SK-N-SH (cell line): ENCODE data around the gene OSBP2. TPM values are rescaled to one million over a fixed set of nuclear protein-coding genes. Genes with fewer than 3 reads are reported as not detected.

Experiments used
- CTCF ChIA-PET: fragments of 300-600, 350-600 bp; formaldehyde crosslinking; extraction: SDS; loops from one replicate; lab custom pipeline; 2021; lab: Yijun Ruan, JAX
- POLR2A ChIA-PET: fragments of 350-600 bp; sonication (Branson Sonifier 250); formaldehyde crosslinking; extraction: SDS; loops from one replicate; lab custom pipeline; 2020; ENCODE audit warnings: antibody characterized with exemption, inconsistent platforms; lab: Yijun Ruan, JAX
- DNase-seq: peaks from one replicate; pipeline ENCODE4 v3.0.0; 2012
- H2AFZ ChIP-seq: fragments of 200-600 bp; sonication (generic); 2 replicates; pipeline ENCODE4 v1.8.1; 2016; ENCODE audit warnings: antibody characterized with exemption, mild to moderate bottlenecking, low read depth
- H3F3A ChIP-seq: fragments of 200-600 bp; sonication (generic); replicated peaks from 2 replicates; pipeline ENCODE3; 2016; ENCODE audit warnings: antibody characterized with exemption, mild to moderate bottlenecking; ENCODE audit not compliant: insufficient read depth
- H3K27ac ChIP-seq, 2 experiments: fragments of 200-500 bp in 1 of 2; fragments of 200-600 bp in 1 of 2; sonication (Bioruptor generic) in 1 of 2; sonication (generic), shearing (Covaris generic) in 1 of 2; 2 replicates each; pipeline versions ENCODE4 v1.5.1 to v1.6.1; 2014 to 2016; ENCODE audit warnings: low read depth in 2 of 2, inconsistent platforms in 1 of 2, low read length in 1 of 2, mild to moderate bottlenecking in 1 of 2, mixed read lengths in 1 of 2
- H3K27me3 ChIP-seq: fragments of 200-600 bp; sonication (generic), shearing (Covaris generic); 2 replicates; pipeline ENCODE4 v1.6.1; 2016; ENCODE audit warnings: mixed run types; ENCODE audit not compliant: insufficient read depth
- H3K36me3 ChIP-seq, 2 experiments: fragments of 200-500 bp in 1 of 2; fragments of 200-600 bp in 1 of 2; sonication (Bioruptor generic) in 1 of 2; sonication (generic) in 1 of 2; replicated peaks in 1 of 2; 2 replicates each; pipeline versions ENCODE3 to v1.5.1; 2014 to 2016; ENCODE audit warnings: low read length in 1 of 2, mild to moderate bottlenecking in 1 of 2; ENCODE audit not compliant: insufficient read depth in 2 of 2, control insufficient read depth in 1 of 2
- H3K4me1 ChIP-seq, 2 experiments: fragments of 200-500 bp in 1 of 2; fragments of 200-600 bp in 1 of 2; sonication (Bioruptor generic) in 1 of 2; sonication (generic), shearing (Covaris generic) in 1 of 2; 2 replicates each; pipeline versions ENCODE4 v1.5.1 to v1.6.1; 2014 to 2016; ENCODE audit warnings: low read depth in 1 of 2, low read length in 1 of 2, mixed run types in 1 of 2; ENCODE audit not compliant: insufficient read depth in 2 of 2, control insufficient read depth in 1 of 2
- H3K4me2 ChIP-seq: fragments of 200-600 bp; sonication (generic), shearing (Covaris generic); 2 replicates; pipeline ENCODE4 v1.6.1; 2017; ENCODE audit warnings: mixed run types
- H3K4me3 ChIP-seq, 2 experiments: fragments of 200-500 bp in 1 of 2; fragments of 200-600 bp in 1 of 2; sonication (Bioruptor generic) in 1 of 2; sonication (generic), shearing (Covaris generic) in 1 of 2; 2 replicates each; pipeline versions ENCODE4 v1.5.1 to v1.8.1; 2014 to 2016; ENCODE audit warnings: low read depth in 2 of 2, inconsistent platforms in 1 of 2, low read length in 1 of 2, mild to moderate bottlenecking in 1 of 2, mixed read lengths in 1 of 2, moderate library complexity in 1 of 2
- H3K79me2 ChIP-seq: fragments of 200-600 bp; sonication (generic); 2 replicates; pipeline ENCODE4 v1.8.1; 2017; ENCODE audit warnings: mild to moderate bottlenecking; ENCODE audit not compliant: insufficient read depth
- H3K9ac ChIP-seq: fragments of 200-600 bp; sonication (generic); 2 replicates; pipeline ENCODE4 v1.6.1; 2017; ENCODE audit warnings: mixed run types
- H3K9me2 ChIP-seq: fragments of 200-600 bp; sonication (generic); 2 replicates; pipeline ENCODE4 v1.6.1; 2017; ENCODE audit warnings: mixed run types
- H3K9me3 ChIP-seq: fragments of 200-600 bp; sonication (generic); 2 replicates; pipeline ENCODE4 v1.6.1; 2017; ENCODE audit warnings: mixed run types, mild to moderate bottlenecking, moderate library complexity
- H4K20me1 ChIP-seq: fragments of 200-600 bp; sonication (generic); 2 replicates; pipeline ENCODE4 v1.6.1; 2017; ENCODE audit warnings: mild to moderate bottlenecking, mixed run types; ENCODE audit not compliant: insufficient read depth
- ELF1 ChIP-seq: IDR thresholded peaks from 2 replicates; pipeline ENCODE4 v1.4.0; 2012
- EZH2phosphoT487 ChIP-seq: fragments of 200-600 bp; sonication (generic); IDR thresholded peaks from 2 replicates; pipeline ENCODE4 v1.6.1; 2017; ENCODE audit warnings: low read depth, mixed run types, mild to moderate bottlenecking, antibody characterized with exemption, moderate library complexity, borderline replicate concordance
- FOSL2 ChIP-seq: IDR thresholded peaks from 2 replicates; pipeline ENCODE4 v1.4.0; 2012; ENCODE audit warnings: low read depth, mild to moderate bottlenecking, moderate library complexity, borderline replicate concordance
- FOXJ3 ChIP-seq: sonication (generic); formaldehyde crosslinking; IDR thresholded peaks from 2 replicates; pipeline ENCODE4 v1.5.1; 2020; ENCODE audit warnings: mild to moderate bottlenecking, missing genetic modification reagents
- FOXM1 ChIP-seq: IDR thresholded peaks from 2 replicates; pipeline ENCODE4 v1.4.0; 2012; ENCODE audit warnings: low read depth, mild to moderate bottlenecking
- GABPA ChIP-seq: IDR thresholded peaks from 2 replicates; pipeline ENCODE4 v1.4.0; 2012; ENCODE audit warnings: low read depth, mild to moderate bottlenecking
- JUND ChIP-seq: IDR thresholded peaks from 2 replicates; pipeline ENCODE4 v1.4.0; 2012
- MEF2A ChIP-seq: IDR thresholded peaks from 2 replicates; pipeline ENCODE4 v1.4.0; 2012; ENCODE audit warnings: low read depth, borderline replicate concordance
- NFIC ChIP-seq: IDR thresholded peaks from 2 replicates; pipeline ENCODE4 v1.4.0; 2012; ENCODE audit warnings: borderline replicate concordance
- RCOR1 ChIP-seq: fragments of 150-350 bp; IDR thresholded peaks from 2 replicates; pipeline ENCODE4 v1.6.1; 2017; ENCODE audit warnings: antibody characterized with exemption, low read length
- RFX5 ChIP-seq: IDR thresholded peaks from 2 replicates; pipeline ENCODE4 v1.6.1; 2012; ENCODE audit warnings: mild to moderate bottlenecking, improper control_type of control experiment, low read length
- RXRA ChIP-seq: IDR thresholded peaks from 2 replicates; pipeline ENCODE4 v1.4.0; 2012; ENCODE audit warnings: low read depth, mild to moderate bottlenecking, borderline replicate concordance
- SIN3A ChIP-seq: IDR thresholded peaks from 2 replicates; pipeline ENCODE4 v1.6.1; 2012; ENCODE audit warnings: low read depth, mild to moderate bottlenecking, low read length, moderate library complexity, borderline replicate concordance
- TCF12 ChIP-seq: IDR thresholded peaks from 2 replicates; pipeline ENCODE4 v1.4.0; 2012
- TEAD4 ChIP-seq: IDR thresholded peaks from 2 replicates; pipeline ENCODE4 v1.4.0; 2012; ENCODE audit warnings: mild to moderate bottlenecking, borderline replicate concordance; ENCODE audit not compliant: insufficient read depth
- YY1 ChIP-seq: IDR thresholded peaks from 2 replicates; pipeline ENCODE4 v1.4.0; 2012; ENCODE audit warnings: low read depth, mild to moderate bottlenecking
- WGBS: methylation state at CpG from one replicate; pipeline ENCODE4 v1.1.6; 2017; ENCODE audit warnings: low lambda C conversion rate; 5-methylcytosine and 5-hydroxymethylcytosine counted together
- polyA plus RNA-seq, 3 experiments: library from polyadenylated mRNA; depleted of rRNA; stranded (reverse); fragments of >200 nt; gene quantifications; 2 replicates each; pipeline ENCODE4 v1.2.3, GENCODE V29; 2012
- TF ChIP-seq, protein P1 (sequence below): IDR thresholded peaks from 2 replicates; pipeline ENCODE4 v1.4.0; 2012; ENCODE audit warnings: low read depth, borderline replicate concordance
- TF ChIP-seq, protein P2 (sequence below): IDR thresholded peaks from 2 replicates; pipeline ENCODE4 v1.6.1; 2012; ENCODE audit warnings: mild to moderate bottlenecking, low read depth, low read length, moderate library complexity
- TF ChIP-seq, protein P3 (sequence below): fragments of 200-600 bp; sonication (generic); IDR thresholded peaks from 2 replicates; pipeline ENCODE4 v1.6.1; 2017; ENCODE audit warnings: antibody characterized with exemption, mild to moderate bottlenecking, moderate library complexity
- TF ChIP-seq, protein P4 (sequence below): IDR thresholded peaks from 2 replicates; pipeline ENCODE4 v1.4.0; 2012; ENCODE audit warnings: low read depth, borderline replicate concordance

Gene OSBP2
- polyA plus RNA-seq, 1 of the 3 experiments (the other 2 are of a cell fraction) = 3.1 TPM

DNA sequence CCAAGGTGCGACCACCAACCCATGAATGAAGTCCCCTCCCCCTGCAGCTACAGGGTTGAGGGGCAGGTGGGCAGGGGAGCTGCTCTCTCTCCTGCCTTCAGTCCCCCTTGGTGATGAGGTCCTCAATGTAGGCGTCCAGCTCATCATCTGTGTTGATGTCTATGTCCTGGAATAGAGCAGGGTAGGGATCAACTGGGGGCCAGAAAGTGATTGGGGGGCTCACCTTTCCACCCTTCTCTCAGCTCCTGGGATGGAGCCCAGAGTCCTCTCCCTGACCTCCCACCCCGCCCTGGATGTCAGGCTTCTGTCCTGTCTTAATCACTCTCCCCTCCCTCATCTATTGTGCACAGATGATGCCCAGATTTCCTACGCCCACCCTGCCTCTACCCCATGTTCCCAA is 232.0 kb downstream of the OSBP2 start:
- no peaks in the 10 kb centered on the region for H3F3A ChIP-seq

More for the DNA sequence above, 232.0 kb downstream of the OSBP2 start:
- H3K27ac ChIP-seq = no peak overlapping the region
- H3K36me3 ChIP-seq = peaks cover 15 to 43% of the 10 kb centered on the region in 2 experiments
- no peaks in the 10 kb centered on the region for H3K79me2 ChIP-seq
- H3K9me2 ChIP-seq = no peaks in the 10 kb centered on the region
- peaks cover 0 to 5% of the 10 kb centered on the region in 2 experiments; a peak in 1 of 4 replicates for H3K4me1 ChIP-seq
- H3K9me3 ChIP-seq = no peaks in the 10 kb centered on the region
- TF ChIP-seq YY1 (no peak), FOXM1 (no peak), FOSL2 (no peak), FOXJ3 (CRISPR knock-in tag) (no peak), ELF1 (no peak), RCOR1 (no peak), RXRA (no peak), NFIC (no peak), TCF12 (no peak), TEAD4 (no peak), EZH2phosphoT487 (no peak), JUND (no peak), SIN3A (no peak), RFX5 (no peak), GABPA (no peak), MEF2A (no peak)
- TF ChIP-seq, protein P1, sequence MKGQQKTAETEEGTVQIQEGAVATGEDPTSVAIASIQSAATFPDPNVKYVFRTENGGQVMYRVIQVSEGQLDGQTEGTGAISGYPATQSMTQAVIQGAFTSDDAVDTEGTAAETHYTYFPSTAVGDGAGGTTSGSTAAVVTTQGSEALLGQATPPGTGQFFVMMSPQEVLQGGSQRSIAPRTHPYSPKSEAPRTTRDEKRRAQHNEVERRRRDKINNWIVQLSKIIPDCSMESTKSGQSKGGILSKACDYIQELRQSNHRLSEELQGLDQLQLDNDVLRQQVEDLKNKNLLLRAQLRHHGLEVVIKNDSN = no peak
- TF ChIP-seq, protein P2, sequence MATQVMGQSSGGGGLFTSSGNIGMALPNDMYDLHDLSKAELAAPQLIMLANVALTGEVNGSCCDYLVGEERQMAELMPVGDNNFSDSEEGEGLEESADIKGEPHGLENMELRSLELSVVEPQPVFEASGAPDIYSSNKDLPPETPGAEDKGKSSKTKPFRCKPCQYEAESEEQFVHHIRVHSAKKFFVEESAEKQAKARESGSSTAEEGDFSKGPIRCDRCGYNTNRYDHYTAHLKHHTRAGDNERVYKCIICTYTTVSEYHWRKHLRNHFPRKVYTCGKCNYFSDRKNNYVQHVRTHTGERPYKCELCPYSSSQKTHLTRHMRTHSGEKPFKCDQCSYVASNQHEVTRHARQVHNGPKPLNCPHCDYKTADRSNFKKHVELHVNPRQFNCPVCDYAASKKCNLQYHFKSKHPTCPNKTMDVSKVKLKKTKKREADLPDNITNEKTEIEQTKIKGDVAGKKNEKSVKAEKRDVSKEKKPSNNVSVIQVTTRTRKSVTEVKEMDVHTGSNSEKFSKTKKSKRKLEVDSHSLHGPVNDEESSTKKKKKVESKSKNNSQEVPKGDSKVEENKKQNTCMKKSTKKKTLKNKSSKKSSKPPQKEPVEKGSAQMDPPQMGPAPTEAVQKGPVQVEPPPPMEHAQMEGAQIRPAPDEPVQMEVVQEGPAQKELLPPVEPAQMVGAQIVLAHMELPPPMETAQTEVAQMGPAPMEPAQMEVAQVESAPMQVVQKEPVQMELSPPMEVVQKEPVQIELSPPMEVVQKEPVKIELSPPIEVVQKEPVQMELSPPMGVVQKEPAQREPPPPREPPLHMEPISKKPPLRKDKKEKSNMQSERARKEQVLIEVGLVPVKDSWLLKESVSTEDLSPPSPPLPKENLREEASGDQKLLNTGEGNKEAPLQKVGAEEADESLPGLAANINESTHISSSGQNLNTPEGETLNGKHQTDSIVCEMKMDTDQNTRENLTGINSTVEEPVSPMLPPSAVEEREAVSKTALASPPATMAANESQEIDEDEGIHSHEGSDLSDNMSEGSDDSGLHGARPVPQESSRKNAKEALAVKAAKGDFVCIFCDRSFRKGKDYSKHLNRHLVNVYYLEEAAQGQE = no peak
- TF ChIP-seq, protein P3, sequence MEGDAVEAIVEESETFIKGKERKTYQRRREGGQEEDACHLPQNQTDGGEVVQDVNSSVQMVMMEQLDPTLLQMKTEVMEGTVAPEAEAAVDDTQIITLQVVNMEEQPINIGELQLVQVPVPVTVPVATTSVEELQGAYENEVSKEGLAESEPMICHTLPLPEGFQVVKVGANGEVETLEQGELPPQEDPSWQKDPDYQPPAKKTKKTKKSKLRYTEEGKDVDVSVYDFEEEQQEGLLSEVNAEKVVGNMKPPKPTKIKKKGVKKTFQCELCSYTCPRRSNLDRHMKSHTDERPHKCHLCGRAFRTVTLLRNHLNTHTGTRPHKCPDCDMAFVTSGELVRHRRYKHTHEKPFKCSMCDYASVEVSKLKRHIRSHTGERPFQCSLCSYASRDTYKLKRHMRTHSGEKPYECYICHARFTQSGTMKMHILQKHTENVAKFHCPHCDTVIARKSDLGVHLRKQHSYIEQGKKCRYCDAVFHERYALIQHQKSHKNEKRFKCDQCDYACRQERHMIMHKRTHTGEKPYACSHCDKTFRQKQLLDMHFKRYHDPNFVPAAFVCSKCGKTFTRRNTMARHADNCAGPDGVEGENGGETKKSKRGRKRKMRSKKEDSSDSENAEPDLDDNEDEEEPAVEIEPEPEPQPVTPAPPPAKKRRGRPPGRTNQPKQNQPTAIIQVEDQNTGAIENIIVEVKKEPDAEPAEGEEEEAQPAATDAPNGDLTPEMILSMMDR = no peak
- TF ChIP-seq, protein P4, sequence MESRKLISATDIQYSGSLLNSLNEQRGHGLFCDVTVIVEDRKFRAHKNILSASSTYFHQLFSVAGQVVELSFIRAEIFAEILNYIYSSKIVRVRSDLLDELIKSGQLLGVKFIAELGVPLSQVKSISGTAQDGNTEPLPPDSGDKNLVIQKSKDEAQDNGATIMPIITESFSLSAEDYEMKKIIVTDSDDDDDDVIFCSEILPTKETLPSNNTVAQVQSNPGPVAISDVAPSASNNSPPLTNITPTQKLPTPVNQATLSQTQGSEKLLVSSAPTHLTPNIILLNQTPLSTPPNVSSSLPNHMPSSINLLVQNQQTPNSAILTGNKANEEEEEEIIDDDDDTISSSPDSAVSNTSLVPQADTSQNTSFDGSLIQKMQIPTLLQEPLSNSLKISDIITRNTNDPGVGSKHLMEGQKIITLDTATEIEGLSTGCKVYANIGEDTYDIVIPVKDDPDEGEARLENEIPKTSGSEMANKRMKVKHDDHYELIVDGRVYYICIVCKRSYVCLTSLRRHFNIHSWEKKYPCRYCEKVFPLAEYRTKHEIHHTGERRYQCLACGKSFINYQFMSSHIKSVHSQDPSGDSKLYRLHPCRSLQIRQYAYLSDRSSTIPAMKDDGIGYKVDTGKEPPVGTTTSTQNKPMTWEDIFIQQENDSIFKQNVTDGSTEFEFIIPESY = no peak
- TF ChIP-seq, all 33 proteins: peak for 0
- Histone ChIP-seq H4K20me1 (no peaks in the 10 kb centered on the region), H3K4me2 (no peak overlapping the region), H2AFZ (no peak overlapping the region), H3K9ac (no peak overlapping the region), H3K27me3 (no peaks in the 10 kb centered on the region), H3K4me3 (no peak overlapping the region)
- DNase-seq = no peak
- ChIA-PET POLR2A (no interaction called here), CTCF (interaction anchor here (0.7 kb wide), 1 partner anchor 163 kb away, joined by 3 read pairs; no protein-coding TSS in a partner anchor)
- 96% methylated on average over 3 of the region's 4 CpGs for WGBS
